ENCODE data around the gene RER1. TPM values are rescaled to one million over a fixed set of nuclear protein-coding genes. Genes with fewer than 3 reads are reported as not detected.
A peak's percentile ranks its signal among the peaks of the same experiment; 100 is the strongest.

Gene RER1
- total and polyA plus RNA-seq, 7 donors: 68.8 to 119 (median 90.0) TPM

- WGBS, 3 donors: 0% methylated on average over 28 to 55 of the region's 55 CpGs
- Histone ChIP-seq H3K36me3 (ENCODE audit: insufficient read depth in 1 of 2, low read depth in 1 of 2) (peaks cover 0 to 25% of the 10 kb centered on the region in 2 donors), H3K9me3 (no peaks in the 10 kb centered on the region), H3K4me1 (peaks cover 19% of the 10 kb centered on the region), H3K27ac (peak within 1 kb of the TSS; percentile 91), H3K27me3 (ENCODE audit: insufficient read depth in 3 of 3, low read length in 2 of 3) (peaks cover 0 to 13% (median 4%) of the 10 kb centered on the region in 3 donors), H3K4me3 (peak within 1 kb of the TSS; percentile 100)
- intact Hi-C loops (cut with DNase I): loop anchor here (5.0 to 10.0 kb wide), 3 partner anchors 115 to 232 kb away; partner anchors contain the start of genes HES5 (in 1 of the 2) and PANK4 (in 1 of the 2)
- ATAC-seq: peak; percentile 96 to 97 (median 97)
- TF ChIP-seq CTCF (IDR thresholded peaks at IDR 0.05): no peak
- peak; percentile 98 to 99 for DNase-seq
Measured at GRCh38 chr1:2412395-2412772, 20.7 kb downstream of the RER1 start, which contains the start of gene PEX10. TSS of gene PEX10 (minus strand) at chr1:2412564. CDS start at chr1:2412502, 62 bp downstream.

- TF ChIP-seq CTCF (IDR thresholded peaks at IDR 0.05): no peak
- intact Hi-C loops (cut with DNase I): loop anchor here (5.0 to 10.0 kb wide), 3 partner anchors 114 to 232 kb away; partner anchors contain the start of genes HES5 (in 1 of the 2) and PANK4 (in 1 of the 2)
- DNase-seq (peak in 1 of 2 donors; percentile 39), ATAC-seq (peak in 3 of 4 donors; percentile 6 to 52 (median 44))
- Histone ChIP-seq H3K27ac (peak overlapping the region; percentile 91), H3K9me3 (no peaks in the 10 kb centered on the region), H3K4me3 (peak overlapping the region; percentile 100), H3K27me3 (ENCODE audit: insufficient read depth in 3 of 3, low read length in 2 of 3) (peaks cover 0 to 18% (median 7%) of the 10 kb centered on the region in 3 donors), H3K36me3 (ENCODE audit: insufficient read depth in 1 of 2, low read depth in 1 of 2) (peaks cover 0 to 20% of the 10 kb centered on the region in 2 donors), H3K4me1 (peaks cover 19% of the 10 kb centered on the region)
- WGBS, 3 donors: 2 to 4% (median 4%) methylated on average over 40 to 66 of the region's 66 CpGs
Measured at GRCh38 chr1:2412773-2413494, 21.3 kb downstream of the RER1 start.

- Histone ChIP-seq H3K27me3 (ENCODE audit: insufficient read depth in 3 of 3, low read length in 2 of 3) (peaks cover 0 to 25% (median 14%) of the 10 kb centered on the region in 3 donors), H3K9me3 (no peaks in the 10 kb centered on the region), H3K4me1 (peaks cover 19% of the 10 kb centered on the region), H3K4me3 (peak overlapping the region; percentile 100), H3K27ac (no peak overlapping the region), H3K36me3 (ENCODE audit: insufficient read depth in 1 of 2, low read depth in 1 of 2) (peaks cover 0 to 13% of the 10 kb centered on the region in 2 donors)
- intact Hi-C loops (cut with DNase I): loop anchor here (1.0 to 10.0 kb wide), 4 partner anchors 114 to 231 kb away; partner anchors contain the start of genes HES5 (in 1 of the 2) and PANK4 (in 1 of the 2)
- 47 to 59% (median 50%) methylated on average over 26 to 28 of the region's 28 CpGs for WGBS, 3 donors
- ATAC-seq (no peak), DNase-seq (no peak)
- TF ChIP-seq CTCF (IDR thresholded peaks at IDR 0.05): no peak
Measured at GRCh38 chr1:2413495-2414296, 22.1 kb downstream of the RER1 start.

GRCh38 chr1:2414297-2414958, 22.8 kb downstream of the RER1 start:
- ATAC-seq: peak in 3 of 4 donors; percentile 29 to 63 (median 42)
- WGBS, 3 donors: 2 to 5% (median 3%) methylated on average over 23 to 25 of the region's 25 CpGs
- TF ChIP-seq CTCF (IDR thresholded peaks at IDR 0.05): peak; percentile 90

More at GRCh38 chr1:2414297-2414958, 22.8 kb downstream of the RER1 start:
- Histone ChIP-seq H3K27ac (no peak overlapping the region), H3K27me3 (ENCODE audit: insufficient read depth in 3 of 3, low read length in 2 of 3) (peaks cover 0 to 32% (median 17%) of the 10 kb centered on the region in 3 donors), H3K36me3 (ENCODE audit: insufficient read depth in 1 of 2, low read depth in 1 of 2) (peaks cover 0 to 5% of the 10 kb centered on the region in 2 donors), H3K4me3 (no peak overlapping the region), H3K4me1 (peaks cover 19% of the 10 kb centered on the region), H3K9me3 (no peaks in the 10 kb centered on the region)
- intact Hi-C loops (cut with DNase I): loop anchor here (1.0 to 10.0 kb wide), 4 partner anchors 113 to 230 kb away; partner anchors contain the start of genes HES5 (in 1 of the 2) and PANK4 (in 1 of the 2)
- peak; percentile 76 to 86 for DNase-seq

All from psoas muscle (tissue), 8 donors.